Dendritic cell treated with granulocyte-macrophage colony-stimulating factor and Interleukin-4, amounts not matched to agents 40 ng/mL and 50 ng/mL, for 4 days (primary cell): ENCODE measurements around the gene ETV6.
A peak's percentile ranks its signal among the peaks of the same experiment; 100 is the strongest.
"Not testable (repeated sequence)": the region's sequence is repeated elsewhere in the genome, so short reads cannot be mapped to it uniquely, and the experiment has no call there.

Experiments used
- H3K27ac Mint-ChIP-seq: one replicate; pipeline ENCODE4 v1.8.0; 2022; ENCODE audit warnings: mild to moderate bottlenecking, mixed read lengths
- H3K27me3 Mint-ChIP-seq: one replicate; pipeline ENCODE4 v1.8.0; 2022; ENCODE audit warnings: mild to moderate bottlenecking, mixed read lengths
- H3K36me3 Mint-ChIP-seq: one replicate; pipeline ENCODE4 v1.8.0; 2022; ENCODE audit warnings: low read depth, mixed read lengths
- H3K4me1 Mint-ChIP-seq: one replicate; pipeline ENCODE4 v1.8.0; 2022; ENCODE audit warnings: low read depth, mixed read lengths
- H3K4me3 Mint-ChIP-seq: one replicate; pipeline ENCODE4 v1.8.0; 2022; ENCODE audit warnings: mild to moderate bottlenecking, moderate library complexity, mixed read lengths
- H3K9me3 Mint-ChIP-seq: one replicate; pipeline ENCODE4 v1.8.0; 2022; ENCODE audit warnings: mixed read lengths
- intact Hi-C: fragments of 100-400 bp; cut with micrococcal nuclease; formaldehyde crosslinking; loops from one replicate; pipeline ENCODE4 v1.15.0; 2022

Gene ETV6

DNA sequence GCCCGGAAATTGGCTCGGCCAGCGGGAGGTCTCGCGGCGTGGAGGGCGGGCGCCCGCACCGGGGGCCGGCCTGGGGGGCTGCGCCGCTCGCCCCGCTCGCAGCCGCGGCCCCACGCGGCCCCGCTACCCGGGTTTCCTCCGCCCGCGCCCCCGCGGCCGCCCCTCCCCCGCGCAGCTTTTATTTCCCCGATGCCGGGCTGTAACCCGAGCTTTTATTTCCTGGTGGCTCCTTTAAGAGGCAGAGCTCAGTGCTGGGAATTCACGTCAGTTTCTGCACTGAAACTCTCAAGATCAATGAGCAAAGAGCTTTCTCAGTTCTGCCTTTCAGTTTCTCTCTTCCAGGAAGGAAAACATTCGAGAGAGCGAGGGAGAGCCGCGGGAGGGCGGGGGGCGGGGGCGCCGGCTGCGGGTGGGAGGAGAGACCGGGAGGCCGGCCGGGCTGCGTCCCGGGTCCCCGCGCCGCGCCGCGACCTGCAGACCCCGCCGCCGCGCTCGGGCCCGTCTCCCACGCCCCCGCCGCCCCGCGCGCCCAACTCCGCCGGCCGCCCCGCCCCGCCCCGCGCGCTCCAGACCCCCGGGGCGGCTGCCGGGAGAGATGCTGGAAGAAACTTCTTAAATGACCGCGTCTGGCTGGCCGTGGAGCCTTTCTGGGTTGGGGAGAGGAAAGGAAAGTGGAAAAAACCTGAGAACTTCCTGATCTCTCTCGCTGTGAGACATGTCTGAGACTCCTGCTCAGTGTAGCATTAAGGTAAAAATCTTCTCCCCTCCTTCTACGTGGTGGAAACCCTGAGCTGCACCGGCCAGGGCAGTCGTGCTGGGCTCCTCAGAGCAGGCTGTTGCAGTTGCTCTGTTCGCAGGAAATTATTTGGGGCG, at the start of gene ETV6:
TSS of gene ETV6 (plus strand) at position 262 of the 873 bp plus-strand sequence. CDS start at position 716, 454 bp downstream.
- peaks cover 43% of the 10 kb centered on the region for H3K36me3 Mint-ChIP-seq

DNA sequence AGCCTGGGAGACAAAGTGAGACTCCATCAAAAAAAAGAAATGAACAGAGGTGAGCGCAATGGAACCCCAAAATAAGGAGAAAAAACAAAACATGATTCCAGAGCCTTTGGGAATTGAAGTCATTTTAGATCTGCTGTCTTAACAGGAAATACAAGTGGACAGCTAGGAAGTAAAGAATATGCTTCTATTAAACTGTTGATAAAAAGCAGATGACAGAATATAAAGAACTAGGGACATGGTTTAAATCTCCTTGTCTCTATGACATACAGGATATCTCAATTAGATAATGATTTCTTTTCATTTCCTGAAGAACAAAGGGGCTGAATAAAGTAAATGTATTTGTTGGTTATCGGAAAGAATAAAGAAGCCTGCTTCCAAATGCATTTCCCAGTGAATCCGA, 49.3 kb upstream of the ETV6 start:
- H3K36me3 Mint-ChIP-seq: no peaks in the 10 kb centered on the region
- H3K9me3 Mint-ChIP-seq: no peaks in the 10 kb centered on the region
- H3K27ac Mint-ChIP-seq: no peak overlapping the region
- H3K27me3 Mint-ChIP-seq: no peaks in the 10 kb centered on the region
- H3K4me3 Mint-ChIP-seq: no peak overlapping the region
- H3K4me1 Mint-ChIP-seq: peaks cover 32% of the 10 kb centered on the region
- intact Hi-C loops: loop anchor here (5.0 kb wide), 1 partner anchor 37 kb away; no protein-coding TSS in a partner anchor

More for the DNA sequence above, at the start of gene ETV6:
- peak within 1 kb of the TSS; percentile 97 for H3K27ac Mint-ChIP-seq
- no peaks in the 10 kb centered on the region for H3K27me3 Mint-ChIP-seq
- intact Hi-C loops: loop anchor here (2.0 to 5.0 kb wide), 6 partner anchors 38 to 383 kb away; no protein-coding TSS in a partner anchor
- peaks cover 28% of the 10 kb centered on the region for H3K4me1 Mint-ChIP-seq
- no peaks in the 10 kb centered on the region for H3K9me3 Mint-ChIP-seq
- H3K4me3 Mint-ChIP-seq: peak within 1 kb of the TSS; percentile 93

DNA sequence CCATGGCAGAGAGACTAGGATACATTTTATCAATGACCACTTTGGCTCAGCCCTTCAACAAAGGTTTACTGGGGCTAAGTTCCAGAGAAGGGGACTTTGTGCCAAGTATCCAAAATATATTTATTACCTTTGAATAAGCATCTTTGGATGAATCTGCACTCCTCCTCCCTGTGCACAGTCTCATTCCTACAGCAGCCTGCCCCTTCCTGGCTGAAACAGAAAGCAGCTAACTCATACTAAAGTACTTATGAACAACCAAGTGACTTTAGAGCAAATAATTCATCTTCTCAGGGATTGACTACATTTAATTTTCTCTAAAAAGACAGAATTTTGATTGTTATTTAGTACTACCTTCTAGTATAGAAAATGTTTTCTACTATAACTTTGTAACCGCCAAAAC, 47.8 kb upstream of the ETV6 start:
- Mint-ChIP-seq H3K4me3 (no peak overlapping the region), H3K27ac (no peak overlapping the region), H3K4me1 (peaks cover 28% of the 10 kb centered on the region), H3K27me3 (no peaks in the 10 kb centered on the region), H3K9me3 (no peaks in the 10 kb centered on the region), H3K36me3 (no peaks in the 10 kb centered on the region)
- intact Hi-C loops: loop anchor here (5.0 kb wide), 1 partner anchor 36 kb away; no protein-coding TSS in a partner anchor

DNA sequence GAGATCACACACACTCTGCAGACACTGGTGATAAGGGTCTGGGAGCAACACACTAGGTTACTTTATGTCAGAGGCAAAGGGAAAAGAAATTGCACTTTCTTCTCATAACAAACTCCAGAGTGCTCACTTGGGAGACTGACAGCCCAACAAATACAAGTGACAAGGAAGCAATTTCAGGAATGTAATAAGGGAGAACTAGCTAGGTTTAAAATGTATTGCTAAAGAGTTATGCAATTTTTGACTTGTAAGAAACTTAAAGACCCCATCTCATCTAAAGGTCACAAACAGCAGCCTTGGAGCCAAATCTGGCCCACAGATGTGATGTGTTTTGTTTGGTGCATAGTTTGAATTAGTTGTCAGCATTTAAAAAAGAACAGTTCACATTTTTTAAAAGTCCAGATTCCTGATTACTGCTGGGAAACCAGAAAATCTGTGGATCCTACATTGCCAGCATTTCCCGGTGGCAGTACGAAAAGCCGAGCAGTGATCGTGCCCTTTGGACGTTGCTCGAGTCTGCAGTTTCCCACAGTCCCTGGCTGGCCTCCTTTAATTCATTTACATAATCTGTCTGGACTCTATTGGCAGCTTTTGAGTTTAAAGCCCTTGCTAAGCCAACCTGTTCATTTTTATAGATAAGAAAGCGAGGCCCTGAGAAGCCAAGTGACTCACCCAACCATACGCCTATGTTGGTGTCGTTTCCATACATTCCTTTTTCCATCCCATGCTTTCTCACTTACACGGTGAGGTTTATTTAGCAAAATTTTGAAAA, 42.0 kb upstream of the ETV6 start:
- Mint-ChIP-seq H3K4me3 (no peak overlapping the region), H3K36me3 (no peaks in the 10 kb centered on the region), H3K9me3 (no peaks in the 10 kb centered on the region), H3K27ac (no peak overlapping the region), H3K27me3 (no peaks in the 10 kb centered on the region), H3K4me1 (peaks cover 24% of the 10 kb centered on the region)
- intact Hi-C loops: no loop called here

DNA sequence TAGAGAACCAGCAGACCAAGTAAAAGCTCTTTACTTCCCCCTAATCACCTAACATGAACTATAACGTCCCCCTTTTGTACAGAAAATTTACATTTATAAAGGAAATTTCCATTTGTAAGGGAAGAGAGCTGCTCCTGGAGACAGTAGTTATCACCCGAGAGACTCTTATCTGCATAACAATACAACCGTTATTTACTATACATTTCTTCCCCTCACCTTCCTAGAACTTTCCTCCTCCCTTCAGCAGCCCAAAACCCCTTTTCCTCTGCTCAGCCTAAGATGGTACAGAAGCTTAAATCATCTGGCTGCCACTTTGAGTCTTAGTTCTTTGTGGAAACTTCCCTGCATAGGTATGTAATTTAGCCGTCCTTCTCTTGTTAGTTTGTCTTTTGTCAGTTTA, 40.4 kb upstream of the ETV6 start:
- Mint-ChIP-seq H3K27ac (no peak overlapping the region), H3K4me1 (peaks cover 20% of the 10 kb centered on the region), H3K36me3 (no peaks in the 10 kb centered on the region), H3K9me3 (no peaks in the 10 kb centered on the region), H3K4me3 (no peak overlapping the region), H3K27me3 (peaks cover 2% of the 10 kb centered on the region)
- intact Hi-C loops: no loop called here

DNA sequence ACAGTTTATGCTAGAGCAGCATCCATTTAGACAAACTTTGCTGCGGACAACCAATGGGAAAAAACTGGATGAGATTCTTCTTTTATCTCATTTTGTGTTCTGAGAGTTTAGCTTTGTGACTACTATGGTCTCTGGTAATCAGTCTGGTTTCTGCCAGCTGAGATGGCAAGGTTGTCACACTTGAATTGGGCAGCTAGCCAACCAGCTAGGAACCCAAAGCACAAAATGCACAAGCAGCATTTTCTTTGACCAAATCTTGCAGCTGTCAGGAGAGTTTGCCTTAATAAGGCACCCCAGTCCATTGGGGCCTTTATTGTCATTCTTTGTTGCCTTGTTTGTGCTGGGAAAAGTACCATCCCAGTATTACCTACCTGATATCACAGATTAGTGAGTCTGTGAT, 34.0 kb upstream of the ETV6 start:
- intact Hi-C loops: no loop called here
- Mint-ChIP-seq H3K27me3 (peaks cover 2% of the 10 kb centered on the region), H3K36me3 (no peaks in the 10 kb centered on the region), H3K27ac (no peak overlapping the region), H3K4me1 (peaks cover 9% of the 10 kb centered on the region), H3K9me3 (no peaks in the 10 kb centered on the region), H3K4me3 (no peak overlapping the region)

DNA sequence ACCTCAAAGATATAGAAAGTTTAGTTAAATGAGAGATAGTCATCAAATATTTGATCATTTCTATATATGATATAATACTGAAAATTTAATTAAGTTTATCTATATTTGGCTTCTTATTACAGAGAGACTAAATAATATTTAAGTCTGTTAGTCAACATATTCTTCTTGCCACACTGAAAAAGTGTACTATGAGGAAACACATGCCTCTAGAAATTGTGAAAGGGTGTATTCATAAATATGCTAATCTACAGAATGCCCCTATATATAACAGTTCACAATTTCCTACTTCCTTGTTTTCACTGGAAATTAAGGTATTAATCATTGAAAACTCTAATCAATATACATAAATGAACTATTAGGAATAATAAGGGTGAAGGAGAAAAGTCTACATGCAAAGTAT, 31.4 kb upstream of the ETV6 start:
- H3K9me3 Mint-ChIP-seq: no peaks in the 10 kb centered on the region
- H3K27ac Mint-ChIP-seq: no peak overlapping the region
- intact Hi-C loops: no loop called here
- peaks cover 2% of the 10 kb centered on the region for H3K27me3 Mint-ChIP-seq
- no peaks in the 10 kb centered on the region for H3K36me3 Mint-ChIP-seq
- H3K4me1 Mint-ChIP-seq: peaks cover 9% of the 10 kb centered on the region
- H3K4me3 Mint-ChIP-seq: no peak overlapping the region

DNA sequence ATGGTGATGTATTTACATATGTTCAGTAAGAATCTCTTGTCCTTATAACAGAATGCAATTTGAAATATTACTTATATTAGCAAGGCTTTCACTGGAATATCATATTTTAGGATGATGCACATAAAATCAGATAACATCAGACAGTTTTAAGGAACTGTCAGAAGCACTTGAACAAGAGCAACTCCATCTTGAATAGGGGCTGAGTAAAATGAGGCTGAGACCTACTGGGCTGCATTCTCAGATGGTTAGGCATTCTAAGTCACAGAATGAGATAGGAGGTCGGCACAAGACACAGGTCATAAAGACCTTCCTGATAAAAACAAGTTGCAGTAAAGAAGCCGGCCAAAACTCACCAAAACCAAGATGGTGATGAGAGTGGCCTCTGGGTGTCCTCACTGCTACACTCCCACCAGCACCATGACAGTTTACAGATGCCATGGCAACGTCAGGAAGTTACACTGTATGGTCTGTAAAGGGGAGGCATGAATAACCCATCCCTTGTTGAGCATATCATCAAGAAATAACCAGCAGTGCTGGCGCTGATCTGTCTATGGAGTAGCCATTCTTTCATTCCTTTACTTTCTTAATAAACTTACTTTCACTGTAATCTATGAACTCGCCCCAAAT, 27.6 kb upstream of the ETV6 start:
- no peaks in the 10 kb centered on the region for H3K27me3 Mint-ChIP-seq
- H3K4me1 Mint-ChIP-seq: peaks cover 21% of the 10 kb centered on the region
- no peaks in the 10 kb centered on the region for H3K36me3 Mint-ChIP-seq
- H3K27ac Mint-ChIP-seq: no peak overlapping the region
- H3K9me3 Mint-ChIP-seq: no peaks in the 10 kb centered on the region
- intact Hi-C loops: no loop called here
- no peak overlapping the region for H3K4me3 Mint-ChIP-seq

DNA sequence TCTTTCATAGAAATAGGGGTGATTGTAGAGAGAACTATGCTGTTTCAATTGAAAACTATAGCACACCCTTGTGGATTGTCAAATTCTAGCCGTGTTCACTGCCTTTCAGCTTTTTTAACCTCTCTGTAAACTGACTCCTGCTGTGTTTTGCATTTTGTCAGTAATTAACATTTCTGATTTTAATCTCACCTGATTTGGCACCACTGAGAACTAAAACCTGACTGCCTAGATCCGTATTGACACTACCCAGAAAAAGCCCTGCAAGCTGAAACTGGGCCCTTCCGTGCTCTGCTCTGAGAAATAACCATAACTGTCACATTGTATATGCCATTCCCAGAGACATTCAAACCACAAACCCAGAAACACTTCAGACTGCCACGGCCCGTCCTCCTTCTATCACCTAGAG, 26.6 kb upstream of the ETV6 start:
- Mint-ChIP-seq H3K4me1 (peaks cover 21% of the 10 kb centered on the region), H3K9me3 (no peaks in the 10 kb centered on the region), H3K27me3 (no peaks in the 10 kb centered on the region), H3K27ac (peak overlapping the region; percentile 30), H3K4me3 (no peak overlapping the region), H3K36me3 (no peaks in the 10 kb centered on the region)
- intact Hi-C loops: no loop called here

DNA sequence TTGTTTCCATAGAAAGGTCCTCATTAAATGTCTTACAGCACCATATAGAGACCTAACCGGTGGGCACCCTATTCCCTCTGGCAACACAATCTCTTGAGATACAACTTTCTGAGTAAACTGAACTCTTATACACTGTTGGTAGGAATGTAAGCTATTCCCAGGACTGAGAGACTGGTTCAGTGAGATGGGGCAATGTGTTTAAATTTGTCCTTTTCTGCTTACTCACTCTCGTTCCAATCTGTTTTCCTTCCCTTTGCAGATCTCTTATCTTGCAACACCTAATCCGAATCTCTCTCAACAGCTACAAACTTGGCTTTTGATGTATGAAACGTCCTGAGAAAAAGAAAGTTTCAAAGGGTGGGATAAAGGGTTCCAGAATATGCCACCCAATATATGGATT, 26.1 kb upstream of the ETV6 start:
- H3K27ac Mint-ChIP-seq: peak overlapping the region; percentile 30
- no peaks in the 10 kb centered on the region for H3K36me3 Mint-ChIP-seq
- H3K27me3 Mint-ChIP-seq: no peaks in the 10 kb centered on the region
- no peaks in the 10 kb centered on the region for H3K9me3 Mint-ChIP-seq
- H3K4me3 Mint-ChIP-seq: no peak overlapping the region
- intact Hi-C loops: no loop called here
- H3K4me1 Mint-ChIP-seq: peaks cover 21% of the 10 kb centered on the region

DNA sequence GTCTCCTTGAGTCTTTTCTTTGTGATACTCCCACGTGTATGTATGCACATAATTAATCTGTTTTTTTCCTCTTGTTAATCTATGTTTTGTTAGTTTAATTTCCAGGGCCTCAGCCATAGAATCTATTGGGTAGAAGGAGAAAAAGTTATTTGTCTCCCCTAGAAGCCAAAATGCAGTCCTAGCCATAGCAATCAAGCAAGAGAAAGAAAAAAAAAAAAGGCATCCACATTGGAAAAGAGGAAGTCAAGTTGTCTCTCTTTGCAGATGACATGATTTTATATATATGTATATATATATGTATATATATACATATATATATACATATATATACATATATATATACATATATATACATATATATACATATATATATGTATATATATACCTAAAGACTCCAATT, 25.4 kb upstream of the ETV6 start:
- Mint-ChIP-seq H3K36me3 (no peaks in the 10 kb centered on the region), H3K9me3 (no peaks in the 10 kb centered on the region), H3K4me3 (no peak overlapping the region), H3K27me3 (no peaks in the 10 kb centered on the region), H3K4me1 (peaks cover 21% of the 10 kb centered on the region), H3K27ac (peak overlapping the region; percentile 30)
- intact Hi-C loops: no loop called here

DNA sequence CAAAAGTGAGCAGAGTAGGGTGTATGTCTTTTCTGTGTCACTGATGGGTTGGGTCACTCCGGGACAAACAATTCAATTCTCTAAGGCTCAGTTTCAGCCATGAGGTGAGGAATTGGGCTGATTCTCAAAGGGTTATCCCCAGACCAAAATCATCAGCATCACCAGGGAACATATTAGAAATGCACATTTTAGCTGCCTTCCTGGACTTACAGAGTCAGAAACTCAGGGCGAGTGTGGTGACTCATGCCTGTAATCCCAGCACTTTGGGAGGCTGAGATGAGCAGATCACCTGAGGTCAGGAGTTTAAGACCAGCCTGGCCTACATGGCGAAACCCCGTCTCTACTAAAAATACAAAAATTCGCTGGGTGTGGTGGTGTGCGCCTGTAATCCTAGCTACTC, 21.8 kb upstream of the ETV6 start:
- H3K9me3 Mint-ChIP-seq, intact Hi-C loops, H3K27me3 Mint-ChIP-seq, H3K36me3 Mint-ChIP-seq, H3K4me3 Mint-ChIP-seq: not testable (repeated sequence)
- Mint-ChIP-seq H3K27ac (peak overlapping the region; percentile 37), H3K4me1 (peaks cover 22% of the 10 kb centered on the region)

DNA sequence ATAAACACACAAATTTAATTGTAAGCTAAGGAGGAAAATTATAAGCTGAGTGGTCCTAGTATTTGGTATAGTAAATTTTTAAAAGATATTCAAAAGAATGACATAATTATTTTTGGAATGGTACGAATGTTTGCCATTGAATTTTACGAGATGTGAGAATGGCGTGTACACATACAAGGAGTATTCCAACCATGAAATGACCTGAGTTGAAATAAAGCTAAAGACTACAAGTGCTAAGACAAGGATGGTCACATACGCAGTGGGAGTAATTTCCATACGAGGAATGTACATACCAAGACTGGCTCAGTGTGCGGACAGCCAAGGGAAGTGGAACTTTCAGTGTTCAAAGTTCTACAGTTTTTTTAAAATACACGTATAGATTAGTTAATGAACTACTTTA, 21.1 kb upstream of the ETV6 start:
- H3K27me3 Mint-ChIP-seq: no peaks in the 10 kb centered on the region
- peak overlapping the region; percentile 37 for H3K27ac Mint-ChIP-seq
- H3K36me3 Mint-ChIP-seq: no peaks in the 10 kb centered on the region
- intact Hi-C loops: no loop called here
- H3K4me1 Mint-ChIP-seq: peaks cover 16% of the 10 kb centered on the region
- H3K9me3 Mint-ChIP-seq: no peaks in the 10 kb centered on the region
- no peak overlapping the region for H3K4me3 Mint-ChIP-seq
